Activated CD4-positive, CD25-positive, alpha-beta regulatory T cell (primary cell): ENCODE results near the gene HPS4.

Experiments
- DNase-seq, 4 experiments: peaks; one replicate each; lab custom pipeline; 2025; lab: John Stamatoyannopoulos, UW

HPS4 gene

DNA sequence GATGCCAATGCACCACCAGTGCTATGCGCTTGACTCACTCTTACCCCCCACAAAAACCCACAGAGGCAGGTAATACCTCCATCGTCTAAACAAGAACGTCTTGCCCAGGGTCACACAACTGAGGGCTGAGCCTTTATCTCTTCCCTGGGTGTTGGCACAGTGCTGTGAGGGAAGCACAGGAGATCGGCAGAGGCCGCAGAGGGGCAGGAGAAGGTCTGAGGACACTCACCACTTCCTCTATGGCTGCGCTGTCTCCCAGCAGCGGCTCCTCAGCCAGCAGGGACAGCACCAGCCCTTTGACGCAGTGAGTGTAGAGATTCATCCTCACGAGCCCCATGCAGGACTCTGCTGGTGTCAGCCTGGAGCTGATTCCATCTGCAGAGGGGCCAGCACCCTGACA is 19.9 kb downstream of the HPS4 start:
- no peak for DNase-seq

DNA sequence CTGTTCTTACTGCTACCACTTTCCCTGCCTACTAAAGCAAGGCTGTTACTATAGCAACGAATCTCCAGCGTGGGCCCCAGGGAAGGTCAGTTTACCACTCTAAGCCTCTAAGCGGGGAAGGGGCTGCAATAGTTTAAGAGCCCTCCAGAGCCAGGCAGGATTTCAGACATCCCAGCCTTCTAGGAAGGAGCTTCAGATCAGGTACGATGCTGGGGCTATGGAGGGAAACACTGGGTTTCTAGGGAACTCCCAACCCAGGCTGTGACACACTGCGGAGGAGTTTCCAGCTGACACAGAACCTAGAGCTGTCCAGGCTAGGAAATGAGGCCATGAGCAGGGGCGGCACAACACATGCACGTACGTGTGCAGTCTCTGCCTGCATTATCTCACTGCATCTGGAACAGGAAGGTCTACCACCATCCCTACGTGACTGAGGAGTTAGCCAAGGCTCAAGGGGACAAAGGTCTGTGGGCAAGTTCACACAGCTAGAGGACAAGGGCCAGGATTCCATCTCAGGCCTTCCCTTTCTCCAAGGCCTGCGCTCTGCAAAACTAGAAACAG is 20.4 kb downstream of the HPS4 start:
- no peak for DNase-seq

DNA sequence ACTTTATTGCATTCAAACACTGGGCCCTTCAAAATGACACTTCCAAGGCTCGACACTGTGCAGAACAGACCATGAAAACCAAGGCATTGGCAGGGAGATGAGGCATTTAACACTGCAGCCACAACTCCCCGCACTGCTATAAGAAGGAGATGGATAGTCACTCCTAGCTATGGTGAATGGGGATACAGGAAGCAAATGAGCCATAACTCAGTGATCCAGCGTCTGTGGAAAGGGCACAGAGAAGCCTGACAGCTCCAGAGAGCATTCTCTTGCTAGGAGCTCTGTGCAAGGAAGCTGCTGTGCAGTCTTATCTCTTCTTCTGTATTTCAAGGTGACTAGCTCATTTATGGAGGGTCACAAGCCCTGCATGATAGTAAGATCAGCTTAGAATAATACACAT is 20.9 kb downstream of the HPS4 start:
- DNase-seq = no peak

DNA sequence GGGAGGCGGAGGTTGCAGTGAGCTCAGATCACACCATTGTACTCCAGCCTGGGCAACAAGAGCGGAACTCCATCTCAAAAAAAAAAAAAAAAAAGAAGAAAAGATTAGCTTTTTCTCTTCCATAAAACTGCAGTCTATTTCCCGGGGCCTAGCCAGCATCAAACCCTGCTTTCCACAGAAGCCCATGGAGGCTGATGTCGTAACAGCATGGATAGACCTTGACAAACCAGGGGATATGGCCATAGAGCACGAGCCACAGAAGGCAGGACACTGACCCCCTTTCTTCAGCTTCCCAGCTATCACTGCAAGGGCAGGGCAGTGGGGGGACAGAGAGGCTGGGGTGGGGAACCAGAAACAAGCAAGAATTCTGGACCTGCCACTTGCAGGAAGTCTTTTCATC is 21.5 kb downstream of the HPS4 start:
- DNase-seq = no peak

DNA sequence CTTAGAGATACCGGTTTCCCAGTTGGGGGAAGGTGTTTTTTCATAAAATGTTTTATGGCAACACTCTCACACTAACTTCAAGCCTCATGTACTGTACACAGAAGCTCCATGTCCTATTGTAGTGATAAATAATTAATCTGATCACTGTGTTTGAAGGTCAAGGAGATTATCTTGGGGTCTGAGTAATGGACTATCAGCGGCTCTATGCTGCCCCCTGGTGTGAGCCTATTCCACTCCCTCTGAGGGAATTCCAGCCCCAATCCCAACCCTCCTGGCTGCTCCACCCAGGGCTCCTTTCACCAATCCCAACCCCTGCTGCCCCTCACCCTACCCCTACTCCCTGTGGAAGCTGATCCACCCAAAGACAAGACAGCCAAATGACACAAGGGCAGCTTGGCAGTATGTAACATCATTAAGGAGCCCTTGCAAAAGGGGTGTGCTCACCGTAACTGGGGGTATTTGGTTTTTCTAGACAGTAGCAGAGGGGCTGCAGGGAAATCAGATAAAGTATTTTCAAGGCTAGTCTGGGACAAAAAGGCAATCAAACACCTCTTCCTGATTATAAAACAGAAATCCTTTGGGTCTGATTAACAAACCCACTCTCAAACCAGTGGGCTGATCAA is 22.3 kb downstream of the HPS4 start:
- DNase-seq = peak; percentile 9 to 28 (median 18)

DNA sequence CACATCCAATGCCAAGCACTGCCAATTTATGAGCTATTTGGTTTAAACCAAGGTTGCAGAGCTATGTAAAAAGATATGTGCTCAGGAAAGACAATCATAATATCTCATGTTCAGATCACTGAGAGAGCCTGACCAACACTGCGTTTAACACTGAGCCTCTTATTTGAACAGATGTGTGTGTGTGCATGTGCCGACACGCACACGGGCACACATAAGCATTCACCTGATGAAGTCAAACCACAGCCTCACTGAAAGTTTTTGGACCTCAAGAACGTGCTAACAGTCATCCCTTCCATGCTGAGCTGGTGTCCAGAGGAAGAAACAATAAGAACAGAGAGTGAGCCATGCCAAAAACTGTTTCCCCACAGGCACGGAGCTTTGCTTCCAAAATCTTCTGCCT is 23.4 kb downstream of the HPS4 start:
- DNase-seq = no peak

DNA sequence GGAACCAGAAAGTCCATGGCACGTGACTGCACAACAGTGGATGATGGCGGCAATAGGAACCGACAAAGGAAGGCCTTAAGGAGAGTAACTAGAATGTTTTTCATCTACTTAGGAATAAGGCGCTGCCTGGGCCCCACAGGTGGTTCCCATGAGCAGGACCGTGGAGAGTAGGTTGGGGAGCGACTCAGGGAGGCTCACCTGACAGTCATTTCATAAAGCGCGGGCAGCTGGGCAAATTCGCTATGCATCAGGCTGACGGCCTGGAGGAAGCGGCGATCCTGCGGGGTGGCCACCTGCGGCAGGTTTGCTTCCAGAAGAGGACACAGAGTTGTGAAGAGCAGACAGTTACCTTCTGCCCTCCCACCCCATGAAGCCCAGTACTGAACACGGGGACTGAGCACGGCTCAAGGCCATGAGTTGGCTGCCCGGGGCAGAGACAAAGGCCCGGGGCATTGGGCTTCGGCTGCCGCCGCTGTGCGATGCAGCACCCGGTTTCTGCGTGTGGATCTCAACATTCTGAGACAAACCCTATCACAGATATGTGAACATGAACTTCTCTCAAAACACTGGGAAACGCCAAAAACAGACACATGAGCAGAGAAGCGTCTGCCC is 25.8 kb downstream of the HPS4 start:
- DNase-seq = no peak

DNA sequence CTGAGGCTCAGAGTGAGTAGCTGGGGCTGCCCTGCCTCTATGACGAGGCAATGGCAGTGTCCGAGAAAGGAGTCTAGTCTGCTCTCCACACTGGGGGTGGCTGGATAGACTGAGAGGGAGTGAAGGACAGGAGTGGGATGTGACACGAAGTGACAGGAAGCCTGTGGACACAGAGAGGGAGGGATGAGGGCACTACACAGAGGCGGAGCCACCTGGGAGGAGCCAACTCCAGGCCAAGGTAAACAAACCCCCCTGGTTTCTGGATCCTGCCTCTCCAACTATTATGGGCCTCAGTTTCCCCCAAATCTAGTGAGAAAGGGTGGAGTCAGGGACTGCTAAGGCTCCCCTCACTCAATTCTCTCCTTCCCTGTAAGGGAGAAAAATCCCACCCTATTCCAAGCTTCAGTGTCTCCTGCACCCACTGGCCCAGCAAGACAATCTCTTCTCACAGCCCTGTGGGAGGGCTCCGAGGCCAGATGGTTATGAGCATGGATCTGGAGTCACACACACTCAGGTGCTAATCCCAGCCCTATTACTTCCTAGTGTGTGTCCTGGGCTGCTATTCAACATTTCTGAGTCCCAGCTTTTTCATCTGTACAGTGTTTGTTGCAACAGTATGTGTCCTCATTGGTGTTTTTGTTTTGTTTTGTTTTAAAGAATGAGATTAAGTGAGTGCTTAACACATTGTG is 29.6 kb downstream of the HPS4 start:
- DNase-seq = no peak

DNA sequence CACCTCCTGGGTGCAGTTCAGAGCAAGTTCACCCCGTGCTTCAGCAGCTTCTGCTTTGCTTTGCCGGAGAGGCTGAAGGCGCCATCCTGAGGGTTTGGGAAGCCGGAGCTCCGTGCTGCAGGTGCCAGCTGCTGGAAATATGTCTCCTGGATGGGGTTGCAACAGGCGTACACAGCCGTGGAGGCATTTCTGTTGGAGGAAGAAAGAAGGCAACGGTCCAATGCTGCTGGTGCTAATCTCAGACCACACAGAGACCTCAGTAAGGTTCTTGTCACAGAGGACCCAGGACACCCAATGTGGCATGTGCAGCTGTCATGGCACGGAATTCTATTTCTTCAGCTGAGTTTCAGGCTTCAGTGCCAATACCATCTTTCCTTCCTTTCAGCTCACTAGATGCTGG is 30.4 kb downstream of the HPS4 start:
- DNase-seq = no peak

DNA sequence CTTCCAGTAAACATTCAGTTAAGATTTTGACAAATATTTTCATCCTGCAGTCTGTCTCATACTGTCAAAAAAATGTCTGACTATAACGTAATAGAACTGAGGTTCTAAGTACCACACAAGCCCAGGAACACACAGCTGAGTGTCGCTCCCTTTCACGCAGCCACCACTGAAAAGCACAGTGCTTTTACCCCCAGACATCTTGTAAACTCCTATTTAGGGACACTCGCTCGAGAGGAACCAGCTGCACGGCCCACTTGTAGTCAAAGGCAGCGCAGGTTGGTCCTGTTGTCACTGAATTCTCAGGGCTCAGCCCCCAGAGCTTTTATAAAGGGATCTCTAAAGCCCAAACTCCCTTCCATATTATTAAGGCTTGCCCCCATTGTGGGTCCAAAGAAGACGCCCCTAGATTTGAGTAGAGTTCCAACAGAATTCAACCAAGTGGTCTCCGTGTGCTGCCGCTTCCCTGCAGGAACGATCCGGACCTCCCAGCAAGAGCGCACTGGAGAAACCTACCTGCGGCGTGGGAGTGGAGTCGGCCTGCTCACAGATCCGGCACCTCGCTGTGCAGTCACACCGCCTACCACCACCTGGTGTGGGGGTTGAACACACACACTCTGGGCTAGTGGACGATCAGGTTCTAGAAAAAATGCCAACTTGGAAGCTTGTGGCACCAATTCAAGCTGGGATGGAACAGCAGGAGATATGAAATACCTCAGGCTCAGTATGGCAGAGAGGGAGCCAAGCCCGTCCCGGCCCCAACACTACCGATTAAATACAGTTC is 31.2 kb downstream of the HPS4 start:
- no peak for DNase-seq

DNA sequence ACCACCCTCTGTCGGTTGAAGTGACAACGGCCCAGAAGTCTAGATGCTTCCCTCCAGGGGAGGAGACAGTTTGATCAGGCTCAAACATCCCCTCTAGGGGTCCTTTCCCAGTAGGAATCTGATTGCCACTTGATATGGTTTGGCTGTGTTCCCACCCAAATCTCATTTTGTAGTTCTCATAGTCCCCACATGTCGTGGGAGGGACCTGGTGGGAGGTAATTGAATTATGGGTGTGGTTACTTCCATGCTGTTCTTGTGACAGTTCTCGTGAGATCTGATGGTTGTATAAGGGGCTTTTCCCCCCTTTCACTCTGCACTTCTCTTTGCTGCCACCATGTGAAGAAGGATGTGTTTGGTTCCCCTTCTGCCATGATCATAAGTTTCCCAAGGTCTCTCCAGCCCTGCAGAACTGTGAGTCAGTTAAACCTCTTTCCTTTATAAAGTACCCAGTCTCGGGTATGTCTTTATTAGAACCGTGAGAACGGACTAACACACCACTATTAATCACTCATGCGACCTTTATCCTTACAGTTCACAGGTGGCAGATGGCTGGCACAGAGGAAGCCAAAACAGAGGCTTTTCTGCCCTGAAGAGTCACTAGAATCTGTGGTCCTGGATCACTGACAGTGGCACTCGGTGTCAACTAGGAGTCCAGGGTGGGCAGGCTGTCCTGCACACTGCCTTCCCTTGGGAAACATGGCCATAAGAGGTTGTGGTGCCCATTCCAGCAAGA is 33.0 kb downstream of the HPS4 start:
- DNase-seq = no peak

DNA sequence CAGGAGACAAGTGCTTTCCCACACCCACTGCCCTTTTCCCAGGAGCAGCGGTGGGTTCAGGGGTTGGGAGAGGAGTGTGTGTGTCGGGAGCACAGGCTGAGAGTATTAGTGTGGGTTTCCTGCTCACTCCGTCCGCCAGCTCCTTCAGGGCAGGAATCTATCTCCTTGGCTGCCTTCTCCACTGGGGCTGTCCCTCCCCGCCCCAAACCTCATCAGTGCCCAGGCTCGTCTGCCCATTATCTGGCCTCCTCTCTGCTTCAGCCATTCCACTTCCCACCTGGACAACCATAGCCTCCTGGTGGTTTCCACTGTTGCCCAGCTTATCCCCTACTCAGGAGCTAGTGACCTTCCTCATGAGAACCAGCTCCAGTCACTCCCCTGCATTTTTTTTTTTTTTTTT is 34.6 kb downstream of the HPS4 start:
- no peak for DNase-seq

DNA sequence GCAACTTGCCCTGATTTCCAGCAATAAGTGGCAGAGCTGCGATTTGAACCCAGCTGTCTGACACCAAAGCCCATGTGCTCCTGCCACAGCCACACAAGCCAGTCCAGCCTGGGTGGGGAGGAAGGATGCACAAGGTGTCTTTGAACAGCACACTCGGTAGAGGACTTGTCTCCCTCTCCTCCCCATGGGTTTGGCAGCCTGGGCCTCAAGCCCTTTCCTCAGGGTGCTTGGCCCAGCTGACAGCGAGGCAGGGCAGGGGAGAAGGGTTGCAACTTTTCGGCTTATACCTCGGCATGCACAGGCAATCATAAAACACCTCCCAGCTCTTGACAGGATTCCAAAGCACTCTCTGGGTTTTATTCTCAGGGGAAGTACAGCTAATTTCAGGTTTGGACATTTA is 35.2 kb downstream of the HPS4 start:
- no peak for DNase-seq

DNA sequence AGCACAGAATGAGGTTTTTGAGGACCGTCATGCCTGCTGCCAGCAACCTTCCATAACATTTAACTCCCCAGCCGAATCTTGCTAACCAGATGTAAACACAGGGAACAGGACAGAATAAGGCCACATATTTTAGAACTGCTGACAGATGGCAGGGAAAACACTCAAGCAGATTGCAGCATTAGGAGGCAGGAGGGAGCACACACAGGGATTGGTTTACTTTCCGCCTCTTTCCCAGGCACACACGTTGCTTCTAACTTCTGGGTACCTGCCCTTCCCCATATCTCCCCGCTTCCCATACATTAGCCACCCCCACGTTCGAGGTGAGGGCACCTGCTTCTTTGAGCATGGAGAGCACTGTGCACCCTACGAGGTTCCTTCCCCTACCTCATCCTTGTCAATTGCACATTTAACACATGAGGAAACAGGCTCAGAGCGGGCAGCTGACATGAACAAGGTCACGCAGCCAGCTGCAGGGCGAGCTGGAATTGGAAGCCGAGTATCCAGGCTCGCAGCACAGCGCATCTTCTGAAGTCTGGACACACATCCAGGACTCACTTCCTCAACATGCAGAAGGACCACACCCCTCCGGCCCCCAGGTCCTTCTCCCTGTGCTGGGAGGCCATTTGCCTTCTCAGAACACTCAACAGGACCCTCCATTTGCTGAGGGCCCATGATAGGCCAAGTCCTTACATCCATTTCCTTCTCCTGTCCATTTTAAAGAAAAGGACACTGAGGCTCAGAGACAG is 35.8 kb downstream of the HPS4 start:
- DNase-seq = no peak

DNA sequence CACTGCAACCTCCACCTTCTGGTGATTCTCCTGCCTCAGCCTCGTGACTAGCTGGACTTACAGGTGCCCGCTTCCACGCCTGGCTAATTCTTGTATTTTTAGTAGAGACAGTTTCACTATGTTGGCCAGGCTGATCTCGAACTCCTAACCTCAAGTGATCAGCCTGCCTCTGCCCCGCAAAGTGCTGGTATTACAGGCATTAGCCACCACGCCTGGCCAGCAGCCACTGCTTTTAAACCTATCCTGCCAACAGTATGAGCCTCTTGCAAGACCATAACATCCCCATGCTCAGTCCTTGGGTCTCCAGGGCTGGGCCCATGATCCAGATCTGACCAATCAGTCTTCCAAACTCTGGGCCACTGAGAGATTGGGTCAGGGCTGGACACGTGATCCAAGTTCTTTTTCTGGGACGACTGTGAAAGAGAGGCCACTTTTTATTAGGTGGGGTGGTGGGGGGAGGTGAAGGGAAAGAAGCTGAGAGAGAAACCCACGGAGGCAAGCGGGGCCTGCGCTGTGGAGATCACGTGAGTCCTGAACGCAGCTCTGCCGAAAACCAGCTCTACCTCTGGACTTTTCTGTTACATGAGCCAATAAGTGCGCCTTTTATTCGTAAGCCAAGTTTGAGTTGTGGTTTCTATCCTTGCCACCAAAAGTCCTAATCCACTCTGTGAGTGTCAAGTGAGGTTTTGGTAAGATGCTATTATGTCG is 36.6 kb downstream of the HPS4 start:
- DNase-seq = no peak

DNA sequence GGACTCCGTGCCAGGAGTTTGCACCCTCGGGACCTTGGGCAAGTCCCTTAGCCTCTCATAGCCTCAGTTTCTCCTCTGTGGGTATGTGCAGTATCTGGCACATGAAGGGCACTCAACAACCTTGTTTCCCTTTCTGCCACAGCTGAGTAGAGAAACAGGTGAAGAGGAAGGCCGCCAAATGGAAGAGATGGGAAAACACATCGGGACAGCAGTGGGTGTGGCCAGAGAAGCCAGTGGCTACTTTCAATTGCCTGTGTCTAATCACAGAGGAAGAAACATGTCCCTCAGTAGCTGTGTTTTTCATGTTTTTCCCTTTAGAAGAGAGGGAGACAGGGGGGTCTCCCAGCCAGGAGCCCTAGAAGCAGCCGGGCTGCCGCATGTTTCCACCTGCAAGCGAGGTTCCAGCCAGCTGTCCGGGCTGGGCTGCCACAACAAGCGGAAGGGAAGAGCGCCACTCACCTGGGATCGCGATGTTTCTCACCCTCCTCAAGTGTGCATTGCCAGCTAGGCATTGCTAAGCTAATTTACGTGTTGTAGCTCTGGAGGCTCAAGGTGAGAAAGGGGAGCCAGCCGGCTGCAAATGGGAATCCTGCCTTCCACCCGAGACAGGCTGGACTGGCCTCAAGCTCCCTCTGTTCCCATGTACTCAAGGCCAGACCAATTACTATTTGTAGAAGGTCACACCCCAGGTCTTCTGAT is 37.9 kb downstream of the HPS4 start:
- DNase-seq = no peak

DNA sequence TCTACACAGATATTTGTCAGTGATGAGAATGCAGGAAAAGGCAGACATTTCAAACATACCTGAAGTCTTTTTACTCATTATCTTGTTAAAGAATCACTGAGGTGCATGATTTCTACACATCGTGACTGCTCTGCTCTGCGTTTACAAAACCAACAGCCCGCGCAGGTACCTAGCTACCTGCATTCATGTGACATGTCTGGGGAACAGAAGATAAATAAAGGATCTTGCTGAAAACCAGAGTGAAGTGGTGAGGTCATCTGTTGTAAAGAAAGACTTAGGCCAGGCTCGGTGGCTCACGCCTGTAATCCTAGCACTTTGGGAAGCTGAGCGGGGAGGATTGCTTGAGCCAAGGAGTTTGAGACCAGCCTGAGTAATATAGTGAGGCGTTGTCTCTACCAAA is 38.8 kb downstream of the HPS4 start:
- no peak for DNase-seq

DNA sequence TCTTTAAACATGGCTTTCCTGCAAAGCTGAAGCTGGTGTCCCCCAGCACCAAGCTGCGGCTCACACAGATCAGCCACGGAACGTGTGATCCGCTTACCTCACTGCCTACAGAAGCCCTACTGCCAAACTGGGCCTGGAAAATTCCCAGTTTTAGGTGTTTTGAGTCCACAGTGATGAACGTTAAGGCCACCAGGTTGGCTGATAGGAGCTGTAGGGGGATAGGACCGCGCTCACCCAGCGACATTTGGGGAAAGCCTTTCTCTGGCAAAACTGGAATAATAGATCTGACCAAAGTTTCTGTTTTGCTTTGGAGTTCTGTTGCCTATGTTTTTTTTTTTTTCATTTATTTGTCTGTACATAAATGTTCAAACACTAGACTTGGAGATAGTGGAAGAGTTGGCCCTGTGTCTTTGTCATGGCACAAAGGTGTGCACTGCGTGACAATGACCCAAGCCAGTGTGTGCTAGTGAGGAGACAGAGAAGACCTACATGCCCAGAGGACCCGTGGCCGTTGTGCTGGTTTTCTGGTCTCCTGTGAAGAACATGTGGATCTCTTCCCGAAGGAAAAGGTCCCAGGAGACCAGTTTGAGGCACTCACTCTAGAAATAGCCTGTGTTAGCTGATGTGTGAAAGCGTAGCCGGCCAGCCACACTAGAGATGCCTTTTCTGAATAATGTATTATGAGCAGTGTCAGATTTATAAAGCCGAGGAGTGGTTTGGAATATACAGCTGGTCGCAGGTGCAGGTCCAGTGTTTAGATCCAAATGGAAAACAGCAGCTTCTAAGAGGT is 39.5 kb downstream of the HPS4 start:
- DNase-seq = no peak
